SJSA1 (cell line): ENCODE data around the gene C4orf50. TPM values are rescaled to one million over a fixed set of nuclear protein-coding genes. Genes with fewer than 3 reads are reported as not detected.
A peak's percentile ranks its signal among the peaks of the same experiment; 100 is the strongest.
"Not testable (repeated sequence)": the region's sequence is repeated elsewhere in the genome, so short reads cannot be mapped to it uniquely, and the experiment has no call there.

Experiments used
- DNase-seq, 2 experiments: peaks; one replicate each; pipeline ENCODE4 v3.0.0-alpha.2; 2015 to 2020; ENCODE audit warnings: low spot score in 2 of 2, low read depth in 1 of 2
- H3K27ac ChIP-seq: fragments of 250-450 bp; sonication (Bioruptor Pico); 2 replicates; pipeline ENCODE4 v1.5.1; 2020; ENCODE audit warnings: mild to moderate bottlenecking, moderate library complexity
- H3K27me3 ChIP-seq: fragments of 250-450 bp; sonication (Bioruptor Pico); replicated peaks from 2 replicates; pipeline ENCODE4 v1.5.1; 2020; ENCODE audit warnings: mild to moderate bottlenecking, moderate library complexity
- H3K36me3 ChIP-seq: fragments of 250-450 bp; sonication (Bioruptor Pico); 2 replicates; pipeline ENCODE4 v1.5.1; 2020; ENCODE audit warnings: mild to moderate bottlenecking
- H3K4me1 ChIP-seq: fragments of 250-450 bp; sonication (Bioruptor Pico); replicated peaks from 2 replicates; pipeline ENCODE4 v1.6.1; 2021; ENCODE audit warnings: mild to moderate bottlenecking
- H3K4me3 ChIP-seq: fragments of 250-450 bp; sonication (Bioruptor Pico); 2 replicates; pipeline ENCODE4 v1.5.1; 2020; ENCODE audit warnings: mild to moderate bottlenecking
- H3K9me3 ChIP-seq: fragments of 250-450 bp; sonication (Bioruptor Pico); replicated peaks from 2 replicates; pipeline ENCODE4 v1.5.1; 2020; ENCODE audit warnings: mild to moderate bottlenecking
- total RNA-seq: library from RNA; depleted of rRNA; stranded (reverse); fragments of >200 nt; shearing (Covaris generic); gene quantifications from 2 replicates; pipeline ENCODE4 v1.2.3, GENCODE V29; 2014

C4orf50 gene
- total RNA-seq, 1 experiment from 2014 or later, result not detected

DNA sequence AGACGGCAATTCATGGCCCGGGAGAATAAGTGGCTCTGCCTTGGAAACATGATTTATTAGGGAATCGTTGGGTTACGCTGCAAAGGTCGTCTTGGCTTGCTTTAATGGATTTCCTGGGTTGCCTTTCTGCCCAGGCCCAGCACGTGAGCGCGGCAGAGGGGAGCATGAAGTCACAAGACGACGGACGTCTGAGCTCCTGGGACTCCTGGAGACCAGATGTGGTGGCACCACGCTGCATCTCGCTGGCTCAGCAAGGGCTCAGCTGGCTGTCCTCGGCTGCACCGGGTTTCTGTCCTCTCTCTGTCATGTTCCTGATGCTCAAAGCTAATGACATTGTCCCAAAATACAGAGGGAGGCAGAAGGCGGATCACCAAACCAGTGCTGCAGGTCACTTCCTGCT, 61.2 kb downstream of the C4orf50 start:
- no peaks in the 10 kb centered on the region for H3K27me3 ChIP-seq
- DNase-seq, result no peak
- no peaks in the 10 kb centered on the region for H3K9me3 ChIP-seq
- H3K4me1 ChIP-seq, result no peaks in the 10 kb centered on the region
- H3K4me3 ChIP-seq, result no peak overlapping the region
- no peaks in the 10 kb centered on the region for H3K36me3 ChIP-seq
- H3K27ac ChIP-seq, result no peak overlapping the region

DNA sequence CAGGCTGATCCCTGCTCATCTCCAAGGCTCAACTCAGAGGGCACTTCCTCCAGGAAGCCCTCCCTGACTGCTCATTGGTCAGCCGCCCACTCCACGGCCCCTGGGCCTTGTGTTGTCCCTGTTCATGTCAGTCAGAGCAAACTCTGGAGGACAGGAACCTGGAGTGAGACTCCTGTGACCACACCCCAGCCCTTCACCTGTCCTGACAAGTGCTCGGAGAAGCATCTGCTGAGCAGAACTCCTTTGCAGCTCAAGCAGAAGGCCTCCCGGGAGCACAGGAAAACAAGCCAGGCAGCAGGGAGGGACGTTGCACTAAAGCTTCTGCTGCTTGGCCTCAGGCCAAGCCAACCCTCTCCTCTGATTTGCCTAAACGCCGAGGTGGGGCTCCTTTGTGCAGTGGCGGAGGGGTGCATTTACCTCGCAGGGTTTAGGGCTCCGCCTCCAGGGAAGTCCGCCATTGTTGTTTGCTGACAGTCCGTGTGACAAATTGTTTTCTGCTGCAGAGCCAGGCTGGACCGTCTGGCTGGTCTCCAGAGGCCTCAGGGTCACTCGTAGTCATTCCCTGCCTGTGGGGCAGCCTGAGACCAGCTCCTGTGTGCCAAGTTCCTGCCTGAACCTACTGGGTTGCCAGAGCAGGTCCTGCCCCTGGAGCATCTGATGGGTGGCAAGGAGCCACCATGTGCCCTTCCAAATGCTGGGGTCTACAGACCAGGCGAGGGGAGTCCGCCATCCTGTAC, 61.8 kb downstream of the C4orf50 start:
- Histone ChIP-seq H3K27ac (no peak overlapping the region), H3K4me1 (no peaks in the 10 kb centered on the region), H3K27me3 (no peaks in the 10 kb centered on the region), H3K4me3 (no peak overlapping the region), H3K9me3 (no peaks in the 10 kb centered on the region), H3K36me3 (no peaks in the 10 kb centered on the region)
- DNase-seq, result no peak

DNA sequence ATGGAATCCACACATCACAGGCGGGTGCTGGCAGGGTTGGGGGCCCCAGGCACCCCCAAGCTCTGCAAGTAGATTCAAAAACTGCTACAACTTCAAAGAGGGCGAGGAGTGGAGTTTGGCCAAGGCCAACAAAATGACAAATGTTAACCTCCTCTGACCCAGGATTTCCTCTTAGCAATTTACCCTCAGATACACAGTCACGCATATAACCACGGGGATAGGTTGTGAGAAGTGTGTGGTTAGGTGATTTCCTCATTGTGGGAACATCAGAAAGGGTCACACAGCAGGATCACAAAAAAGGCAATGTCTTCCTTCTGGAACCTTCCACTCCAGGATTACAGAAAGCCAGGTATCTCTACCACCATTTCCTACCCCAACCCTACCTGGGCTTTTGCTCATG, 62.4 kb downstream of the C4orf50 start:
- DNase-seq, result no peak
- Histone ChIP-seq H3K4me1 (no peaks in the 10 kb centered on the region), H3K27ac (no peak overlapping the region), H3K9me3 (no peaks in the 10 kb centered on the region), H3K36me3 (no peaks in the 10 kb centered on the region), H3K27me3 (no peaks in the 10 kb centered on the region), H3K4me3 (no peak overlapping the region)

DNA sequence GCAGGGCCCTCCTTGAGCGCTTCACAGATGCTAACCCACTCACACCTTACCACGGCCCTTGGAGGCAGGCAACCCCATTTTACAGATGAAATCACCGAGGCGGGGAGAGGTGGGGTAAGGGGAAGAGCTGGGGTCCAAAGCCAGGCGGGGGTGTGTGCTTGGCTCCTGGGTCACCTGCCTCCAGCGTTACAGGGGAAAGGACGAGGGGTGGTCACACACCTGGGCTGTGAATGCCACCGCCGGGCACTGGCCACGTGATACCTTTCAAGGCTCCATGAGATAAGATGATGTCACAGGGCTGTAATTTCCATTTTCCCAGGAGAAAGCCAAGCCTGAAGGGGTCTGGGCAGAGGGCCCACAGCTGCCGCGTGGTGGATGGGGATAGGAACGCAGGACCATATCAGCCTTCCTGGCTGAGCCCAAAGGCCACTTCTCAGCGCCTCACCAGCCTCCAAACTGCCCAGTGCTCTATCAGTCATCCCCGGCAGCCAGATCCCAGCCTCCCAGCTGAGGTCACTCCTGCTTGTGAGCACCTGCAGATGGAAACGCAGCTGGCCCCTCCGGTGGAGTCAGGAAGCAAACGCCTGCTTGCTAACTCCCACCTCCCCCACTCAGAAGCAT, 62.9 kb downstream of the C4orf50 start:
- no peaks in the 10 kb centered on the region for H3K9me3 ChIP-seq
- no peak overlapping the region for H3K4me3 ChIP-seq
- DNase-seq, result no peak
- no peaks in the 10 kb centered on the region for H3K4me1 ChIP-seq
- H3K27ac ChIP-seq, result no peak overlapping the region
- no peaks in the 10 kb centered on the region for H3K36me3 ChIP-seq
- no peaks in the 10 kb centered on the region for H3K27me3 ChIP-seq

DNA sequence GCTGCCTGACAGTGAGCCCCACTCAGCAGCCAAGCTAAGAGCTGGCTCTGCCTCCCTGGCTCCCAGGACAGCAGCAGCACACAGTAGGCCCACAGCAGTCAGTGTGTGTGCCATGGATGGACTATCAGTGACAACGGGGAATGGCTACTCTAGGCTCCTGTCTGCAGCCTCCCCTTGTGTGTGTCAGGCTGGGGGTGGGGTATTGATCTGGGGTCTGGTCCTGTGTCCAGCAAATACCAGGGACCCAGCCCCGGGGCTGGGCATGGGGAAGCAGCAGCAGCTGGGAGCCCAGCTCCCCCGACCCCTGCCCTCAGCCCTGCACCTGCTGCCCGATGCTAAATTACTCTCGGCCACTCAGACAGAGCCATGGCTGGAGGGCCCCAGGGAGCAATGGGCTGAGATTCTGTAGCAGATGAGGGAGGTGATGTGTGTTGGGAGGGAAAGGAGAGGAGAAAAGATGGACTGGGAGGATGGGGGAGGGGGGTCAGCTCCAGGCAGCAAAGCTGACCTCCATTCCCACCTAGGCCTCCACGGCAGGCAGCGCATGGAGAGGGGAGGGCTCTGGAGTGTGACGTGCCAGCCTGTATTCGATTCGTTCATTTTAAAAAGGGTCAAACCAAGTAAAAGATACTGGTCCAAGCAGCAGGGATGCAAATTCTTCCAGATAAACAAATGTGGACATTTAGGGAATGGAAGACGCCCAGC, 64.0 kb downstream of the C4orf50 start:
- H3K27me3 ChIP-seq, result no peaks in the 10 kb centered on the region
- no peak overlapping the region for H3K4me3 ChIP-seq
- H3K9me3 ChIP-seq, result no peaks in the 10 kb centered on the region
- no peaks in the 10 kb centered on the region for H3K4me1 ChIP-seq
- no peak overlapping the region for H3K27ac ChIP-seq
- DNase-seq, result no peak
- H3K36me3 ChIP-seq, result no peaks in the 10 kb centered on the region

DNA sequence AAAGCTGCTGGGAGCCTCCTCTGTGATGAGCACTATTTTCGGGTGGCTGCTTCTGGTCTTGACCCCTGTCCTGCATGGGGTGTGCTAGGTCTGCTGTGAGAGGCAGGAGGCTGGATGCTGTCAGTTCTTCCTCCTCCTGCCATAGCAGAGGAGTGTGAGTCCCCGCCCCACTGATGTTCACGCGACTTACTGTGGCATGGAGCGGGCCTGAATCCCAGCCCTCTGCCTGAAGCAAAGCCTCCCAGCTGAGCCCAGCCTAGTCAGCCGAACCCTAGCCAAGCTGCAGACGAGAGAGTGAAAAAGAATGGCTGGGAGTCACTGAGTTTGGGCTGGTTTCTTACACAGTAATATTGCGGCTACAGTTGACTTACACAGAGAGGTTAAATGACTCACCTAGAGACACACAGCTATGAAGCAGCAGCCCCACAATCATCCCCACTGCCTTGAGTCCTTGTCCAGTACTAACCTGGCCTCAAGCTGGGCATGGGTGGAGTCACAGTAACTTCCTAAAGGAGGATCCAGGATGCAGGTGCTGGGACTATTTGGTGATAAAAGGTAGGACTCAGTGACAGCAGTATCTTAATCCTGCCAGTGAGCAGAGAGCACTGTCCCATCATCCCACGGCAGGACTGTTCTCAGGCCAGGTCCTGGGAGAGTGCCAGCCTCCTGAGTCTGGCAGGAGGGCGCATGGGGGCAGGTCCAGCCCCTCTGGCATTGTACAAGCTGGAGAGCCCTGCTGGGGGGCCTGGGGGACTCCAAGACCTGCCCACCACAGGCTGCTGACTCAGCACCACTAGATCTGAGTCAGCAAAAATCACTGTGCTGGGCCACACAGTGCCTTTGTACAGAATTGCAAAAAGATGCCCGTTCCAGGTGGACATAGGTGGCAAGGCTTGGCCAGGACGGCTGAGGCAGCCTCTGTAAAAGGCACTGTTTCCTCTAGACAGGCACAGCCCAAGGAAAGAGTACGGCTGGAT, 65.0 kb downstream of the C4orf50 start:
- Histone ChIP-seq H3K9me3 (no peaks in the 10 kb centered on the region), H3K27me3 (no peaks in the 10 kb centered on the region), H3K27ac (no peak overlapping the region), H3K4me3 (no peak overlapping the region), H3K36me3 (no peaks in the 10 kb centered on the region), H3K4me1 (no peaks in the 10 kb centered on the region)
- DNase-seq, result no peak

DNA sequence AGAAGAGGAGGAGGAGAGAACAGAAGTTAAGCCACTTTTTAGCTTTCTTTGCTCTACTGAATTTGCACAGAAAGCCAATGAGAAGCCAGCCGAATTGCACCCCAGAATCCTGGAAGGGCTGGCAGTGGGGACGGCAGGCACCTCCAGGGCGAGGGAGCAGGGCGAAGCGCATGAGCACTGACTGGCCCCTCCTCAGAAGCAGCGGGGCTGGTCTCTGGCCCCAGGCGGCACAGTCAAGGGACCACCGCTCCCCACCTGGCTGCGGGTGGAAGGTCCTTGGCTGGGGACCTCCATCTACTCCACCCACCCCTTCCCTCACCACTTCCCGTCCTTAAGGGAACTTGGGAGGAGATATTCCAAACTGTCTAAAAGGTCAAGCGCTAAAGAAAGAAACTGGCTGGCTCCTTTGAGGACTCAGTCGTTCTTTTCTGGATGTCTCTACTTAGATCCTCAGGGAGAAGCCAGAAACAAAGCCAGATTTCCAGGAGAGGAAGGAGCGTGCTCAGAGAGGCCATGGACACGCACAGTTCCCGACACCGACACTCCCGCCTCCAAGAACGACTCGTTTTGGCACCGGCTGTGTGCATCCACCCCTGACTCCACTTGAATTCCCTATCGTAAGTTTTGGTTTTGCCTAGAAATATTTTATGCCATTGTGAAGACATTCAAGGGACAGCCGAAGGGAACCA, 65.8 kb downstream of the C4orf50 start:
- H3K36me3 ChIP-seq, result no peaks in the 10 kb centered on the region
- no peaks in the 10 kb centered on the region for H3K9me3 ChIP-seq
- H3K27me3 ChIP-seq, result no peaks in the 10 kb centered on the region
- no peak overlapping the region for H3K27ac ChIP-seq
- no peak overlapping the region for H3K4me3 ChIP-seq
- H3K4me1 ChIP-seq, result no peaks in the 10 kb centered on the region
- no peak for DNase-seq

DNA sequence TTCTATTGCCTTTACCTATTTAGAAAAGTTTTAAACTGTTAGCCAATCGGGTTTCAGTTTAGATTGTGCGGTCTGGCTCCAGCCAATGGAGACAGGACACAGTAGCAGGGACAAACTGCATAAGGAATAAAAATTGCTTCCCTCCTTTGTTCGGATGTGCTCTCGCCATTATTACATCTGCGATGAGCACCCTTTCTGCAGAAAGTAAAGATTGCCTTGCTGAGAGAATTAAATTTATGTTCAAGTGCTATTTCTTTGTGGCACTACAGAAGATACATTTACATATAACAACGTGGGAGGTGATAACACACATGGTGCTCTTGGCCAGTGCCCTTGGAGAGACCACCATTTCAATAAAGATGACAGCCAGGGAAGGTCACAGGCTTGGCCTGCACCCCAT, 71.6 kb downstream of the C4orf50 start:
- not testable (repeated sequence) for H3K27ac ChIP-seq, H3K4me3 ChIP-seq, H3K9me3 ChIP-seq

DNA sequence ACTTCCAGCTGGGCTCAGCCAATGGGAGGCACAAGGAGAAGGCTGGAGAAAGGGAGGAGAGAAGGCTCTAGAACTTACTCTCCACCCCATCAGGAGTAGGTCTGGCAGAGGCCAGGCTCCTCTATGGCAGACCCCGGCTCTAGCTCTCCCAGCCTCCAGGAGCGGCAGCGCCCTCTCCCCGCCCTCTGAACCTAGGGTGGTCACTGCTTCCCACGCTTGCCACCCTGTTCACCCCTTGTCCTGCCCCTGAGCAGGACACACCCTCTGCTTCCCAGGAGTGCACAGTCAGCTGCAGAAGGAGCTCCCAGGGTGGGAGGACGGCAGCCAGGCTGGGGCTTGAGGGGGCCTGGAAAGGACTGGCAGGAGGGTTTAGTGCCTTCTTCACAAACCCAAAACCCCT, 72.3 kb downstream of the C4orf50 start:
- Histone ChIP-seq H3K27ac (no peak overlapping the region), H3K27me3 (no peaks in the 10 kb centered on the region), H3K4me1 (no peaks in the 10 kb centered on the region; the same call in 1 of the 2 replicates), H3K9me3 (no peaks in the 10 kb centered on the region), H3K36me3 (no peaks in the 10 kb centered on the region), H3K4me3 (no peak overlapping the region)
- no peak for DNase-seq

More for the DNA sequence above, 71.6 kb downstream of the C4orf50 start:
- not testable (repeated sequence) for H3K4me1 ChIP-seq, DNase-seq, H3K27me3 ChIP-seq, H3K36me3 ChIP-seq

DNA sequence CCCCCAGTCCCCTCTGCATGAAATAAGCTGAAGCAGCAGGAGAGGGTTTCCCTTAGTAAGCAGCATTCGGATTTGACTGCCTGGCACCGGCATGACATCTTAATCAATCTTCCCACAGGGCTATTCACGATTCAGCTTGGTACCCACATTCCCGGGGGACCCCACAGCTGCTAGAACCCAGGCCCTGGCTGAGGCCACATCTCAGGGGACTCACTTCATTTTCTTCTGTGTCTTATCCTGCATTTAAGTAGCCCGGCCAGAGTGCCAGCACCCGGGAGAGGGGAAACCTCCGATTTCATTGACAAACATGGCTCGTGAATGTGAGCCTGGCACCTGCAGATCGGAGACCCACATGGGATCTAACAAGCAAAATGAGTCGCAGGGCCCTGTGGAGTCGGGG, 73.1 kb downstream of the C4orf50 start:
- Histone ChIP-seq H3K36me3 (no peaks in the 10 kb centered on the region), H3K27ac (no peak overlapping the region), H3K4me1 (no peaks in the 10 kb centered on the region; the same call in 1 of the 2 replicates), H3K9me3 (no peaks in the 10 kb centered on the region), H3K4me3 (no peak overlapping the region), H3K27me3 (no peaks in the 10 kb centered on the region)
- DNase-seq, result no peak

DNA sequence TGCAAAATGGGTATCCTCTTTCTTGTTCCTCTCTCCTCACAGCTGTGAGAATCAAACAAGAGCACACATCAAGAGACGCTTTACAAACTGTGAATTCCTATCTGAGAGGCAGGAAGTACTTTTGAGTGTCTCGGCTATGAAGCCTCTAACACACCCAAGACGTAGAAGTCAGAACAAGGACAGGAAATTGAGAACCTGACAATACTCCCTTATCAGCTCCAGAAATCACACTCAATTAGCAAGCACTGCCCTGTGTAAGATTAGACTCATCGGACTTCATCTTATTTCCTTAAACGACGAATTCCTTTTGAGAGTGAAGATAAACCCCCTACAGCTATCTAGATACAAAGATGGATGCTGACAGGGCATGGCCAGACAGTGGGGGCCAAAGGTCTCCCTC, 74.7 kb downstream of the C4orf50 start:
- no peak overlapping the region for H3K4me3 ChIP-seq
- no peaks in the 10 kb centered on the region for H3K27me3 ChIP-seq

DNA sequence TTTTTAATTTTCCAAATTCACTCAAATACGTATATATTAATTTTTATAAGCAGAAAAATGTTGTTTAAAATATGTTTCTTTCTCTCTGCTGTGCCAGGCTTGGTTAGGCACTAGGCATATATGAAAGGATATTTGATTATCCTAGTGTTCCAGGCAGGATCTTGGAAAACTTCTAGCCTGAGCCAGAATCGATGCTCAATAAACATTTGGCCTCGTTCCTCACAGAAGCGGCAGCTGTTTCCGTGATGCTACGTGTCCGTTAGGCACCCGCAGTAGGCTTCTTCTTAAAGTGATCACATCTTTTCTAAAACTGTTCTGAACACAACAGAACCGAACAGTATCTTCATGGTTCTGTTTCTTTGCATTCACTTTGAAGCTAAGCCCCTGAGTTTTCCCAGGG, 75.3 kb downstream of the C4orf50 start:
- Histone ChIP-seq H3K27me3 (no peaks in the 10 kb centered on the region), H3K36me3 (no peaks in the 10 kb centered on the region), H3K9me3 (no peaks in the 10 kb centered on the region), H3K4me3 (no peak overlapping the region), H3K4me1 (no peaks in the 10 kb centered on the region; the same call in 1 of the 2 replicates), H3K27ac (no peak overlapping the region)
- no peak for DNase-seq

More for the DNA sequence above, 74.7 kb downstream of the C4orf50 start:
- no peak for DNase-seq
- H3K9me3 ChIP-seq, result no peaks in the 10 kb centered on the region
- H3K27ac ChIP-seq, result no peak overlapping the region
- H3K4me1 ChIP-seq, result no peaks in the 10 kb centered on the region; the same call in 1 of the 2 replicates
- no peaks in the 10 kb centered on the region for H3K36me3 ChIP-seq

DNA sequence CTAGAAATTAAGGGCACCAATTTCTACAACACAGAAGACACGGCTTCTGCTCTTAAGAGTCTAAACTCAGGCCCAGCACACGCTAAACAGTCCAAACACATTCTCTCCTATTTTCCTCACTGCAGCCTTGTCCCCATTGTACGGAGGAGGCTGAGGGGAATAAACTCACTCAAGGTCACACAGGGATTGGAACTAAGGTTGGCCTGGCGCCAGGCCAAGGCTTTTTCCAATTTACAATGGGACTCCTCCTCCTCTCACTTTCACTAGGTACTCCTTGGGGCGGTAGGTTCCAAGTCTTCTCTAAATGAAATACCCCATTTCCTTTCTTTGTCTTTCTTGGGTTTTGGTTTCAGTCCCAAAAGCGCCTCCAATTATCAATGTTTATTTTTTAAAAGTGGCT, 76.6 kb downstream of the C4orf50 start:
- Histone ChIP-seq H3K4me3 (no peak overlapping the region), H3K27ac (no peak overlapping the region), H3K27me3 (no peaks in the 10 kb centered on the region), H3K4me1 (no peaks in the 10 kb centered on the region; the same call in 1 of the 2 replicates), H3K9me3 (no peaks in the 10 kb centered on the region), H3K36me3 (no peaks in the 10 kb centered on the region)
- peak in 1 of 2 experiments; percentile 25 for DNase-seq
